UCSD-AML1 (cell line): ENCODE measurements around the gene EVI2A.
"Not testable (repeated sequence)": the region's sequence is repeated elsewhere in the genome, so short reads cannot be mapped to it uniquely, and the experiment has no call there.

ENCODE experiments used
- DNase-seq: peaks from one replicate; lab custom pipeline; 2025; ENCODE audit not compliant: unreplicated experiment; lab: John Stamatoyannopoulos, UW

EVI2A gene

DNA sequence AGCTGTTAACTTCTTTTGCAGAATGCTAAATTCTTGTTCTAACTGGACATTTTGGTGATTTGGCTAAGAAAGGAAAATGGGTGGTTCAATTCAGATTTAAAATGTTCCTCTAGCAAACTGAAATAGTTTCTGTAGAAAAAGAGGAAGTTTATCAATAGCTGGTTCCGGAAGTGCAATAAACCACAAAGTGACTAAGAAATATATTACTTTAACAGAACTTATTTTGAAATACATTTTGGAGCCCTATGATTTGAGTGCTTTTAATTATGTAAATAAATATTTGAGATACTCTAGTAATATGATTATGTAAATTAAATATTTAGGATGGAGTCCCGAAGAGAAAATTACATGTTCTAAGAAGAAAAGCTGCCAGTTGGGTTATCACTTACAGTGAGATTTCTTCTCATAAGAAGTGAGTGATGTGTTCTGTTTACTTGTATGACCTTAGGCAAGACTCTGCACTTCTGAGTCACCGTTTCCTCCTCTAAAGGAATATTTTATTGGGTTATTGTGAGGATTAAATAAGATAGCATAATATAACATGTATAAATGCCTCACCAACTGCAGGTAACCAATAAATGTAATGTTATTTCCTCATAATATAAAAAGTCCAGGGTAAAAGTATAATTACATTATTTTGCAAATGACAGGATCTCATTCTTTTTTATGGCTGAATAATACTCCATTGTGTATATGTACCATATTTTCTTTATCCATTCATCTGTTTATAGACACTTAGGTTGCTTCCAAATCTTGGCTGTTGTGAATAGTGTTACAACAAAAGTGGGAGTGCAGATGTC is 7.2 kb downstream of the EVI2A start, which contains the start of gene EVI2B:
Gene EVI2B (minus strand): TSS at position 73 of the 800 bp plus-strand sequence. CDS start 8,445 bp downstream, outside the sequence.
- no peak for DNase-seq

DNA sequence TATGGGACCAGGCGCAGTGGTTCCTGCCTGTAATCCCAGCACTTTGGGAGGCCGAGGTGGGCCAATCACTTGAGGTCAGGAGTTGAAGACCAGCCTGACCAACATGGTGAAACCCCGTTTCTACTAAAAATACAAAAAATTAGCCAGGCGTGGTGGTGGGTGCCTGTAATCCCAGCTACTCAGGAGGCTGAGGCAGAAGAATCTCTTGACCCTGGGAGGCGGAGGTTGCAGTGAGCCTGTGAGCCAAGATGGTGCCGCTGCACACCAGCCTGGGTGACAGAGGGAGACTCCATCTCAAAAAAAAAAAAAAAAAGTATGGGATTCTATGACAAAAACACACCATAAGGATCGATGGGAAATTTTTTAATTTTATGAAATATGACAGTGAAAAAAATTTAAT is 9.2 kb downstream of the EVI2A start:
- DNase-seq = not testable (repeated sequence)

DNA sequence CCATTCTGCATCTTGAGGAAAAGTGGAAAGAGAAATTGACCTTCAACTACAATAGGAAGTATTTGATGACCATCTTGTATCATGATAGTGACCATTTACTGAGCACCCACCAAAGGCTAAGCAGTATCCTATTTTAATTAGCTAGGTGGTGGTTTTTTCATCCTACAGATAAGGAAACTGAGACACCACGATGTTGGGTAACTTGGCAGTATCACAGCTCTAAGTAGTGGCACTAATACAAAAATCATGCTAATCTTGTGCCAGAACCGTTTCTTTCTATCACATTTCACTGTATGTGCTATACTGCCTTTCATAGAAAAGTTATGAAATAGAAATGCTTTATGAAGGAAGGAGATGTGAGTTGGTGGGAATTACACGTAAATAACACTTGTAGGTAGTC is 9.9 kb downstream of the EVI2A start:
- DNase-seq = no peak

- no peak for DNase-seq
Measured at GRCh38 chr17:31310886-31311285, 10.5 kb downstream of the EVI2A start.

GRCh38 chr17:31310260-31310659 is 11.2 kb downstream of the EVI2A start:
- no peak for DNase-seq

DNA sequence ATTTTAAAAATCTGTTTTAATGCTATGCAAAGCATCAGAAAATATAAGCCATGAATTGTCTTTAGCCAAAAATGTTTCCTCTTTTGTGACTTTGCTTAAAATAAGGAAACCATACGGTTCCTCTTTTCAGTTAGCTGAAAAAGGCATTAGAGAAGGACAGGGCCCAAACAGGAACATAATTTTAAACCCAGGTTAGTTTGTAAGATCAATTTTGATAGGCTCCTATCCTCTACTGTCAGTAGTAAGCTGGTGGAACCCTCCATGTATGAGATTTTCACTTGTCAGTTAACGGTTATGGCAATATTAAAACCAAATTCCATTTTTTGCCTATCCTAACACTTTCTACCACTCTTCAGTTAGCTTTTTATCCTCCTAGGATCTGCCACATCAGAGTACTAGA is 11.9 kb downstream of the EVI2A start:
- no peak for DNase-seq

- DNase-seq = no peak
Measured at GRCh38 chr17:31308372-31309334, 12.8 kb downstream of the EVI2A start.

DNA sequence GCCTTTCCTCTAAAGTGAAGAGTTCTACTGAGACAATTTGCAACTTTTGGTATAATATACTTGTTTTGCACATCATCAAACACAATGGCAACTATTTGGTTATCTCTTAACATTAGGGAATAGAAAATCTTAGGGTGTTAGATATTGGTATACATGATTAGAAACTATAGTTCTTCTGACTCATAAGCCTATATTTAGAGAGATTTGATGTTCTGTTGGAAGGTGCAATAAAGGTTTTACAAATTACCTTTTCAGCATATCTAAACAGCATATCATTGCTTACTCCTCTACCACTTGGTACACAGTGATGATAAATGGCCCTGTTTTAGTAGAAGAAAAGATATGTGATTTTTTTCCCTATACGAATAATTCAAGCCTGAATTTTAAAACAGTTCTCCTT is 13.8 kb downstream of the EVI2A start:
- DNase-seq = no peak

- DNase-seq = no peak
Measured at GRCh38 chr17:31299624-31300023, 21.8 kb downstream of the EVI2A start.

- DNase-seq = no peak
Measured at GRCh38 chr17:31297090-31297489, 24.3 kb downstream of the EVI2A start, which contains the start of gene OMG. Gene OMG (minus strand): TSS chr17:31297239. CDS start chr17:31296331, 908 bp downstream.

- no peak for DNase-seq
Measured at GRCh38 chr17:31296142-31296541, 25.3 kb downstream of the EVI2A start.

DNA sequence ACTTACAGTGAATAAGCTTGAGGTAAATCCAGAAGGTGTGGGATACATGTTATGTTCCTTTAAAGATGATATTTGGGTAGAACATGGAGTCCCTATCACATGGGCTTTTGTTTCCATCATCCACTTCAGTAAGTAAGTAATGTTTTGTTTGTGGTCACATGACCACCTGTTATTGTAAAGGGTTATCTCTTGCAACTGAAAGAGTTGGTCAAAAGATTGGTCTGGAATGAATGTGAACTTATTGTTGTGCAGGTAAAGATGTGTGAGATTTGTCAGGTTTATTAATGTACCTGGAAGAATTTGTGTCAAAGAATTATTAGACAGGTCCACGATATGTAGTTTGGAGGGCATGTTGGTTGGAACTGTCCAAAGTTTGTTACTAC is 25.9 kb downstream of the EVI2A start:
- no peak for DNase-seq

DNA sequence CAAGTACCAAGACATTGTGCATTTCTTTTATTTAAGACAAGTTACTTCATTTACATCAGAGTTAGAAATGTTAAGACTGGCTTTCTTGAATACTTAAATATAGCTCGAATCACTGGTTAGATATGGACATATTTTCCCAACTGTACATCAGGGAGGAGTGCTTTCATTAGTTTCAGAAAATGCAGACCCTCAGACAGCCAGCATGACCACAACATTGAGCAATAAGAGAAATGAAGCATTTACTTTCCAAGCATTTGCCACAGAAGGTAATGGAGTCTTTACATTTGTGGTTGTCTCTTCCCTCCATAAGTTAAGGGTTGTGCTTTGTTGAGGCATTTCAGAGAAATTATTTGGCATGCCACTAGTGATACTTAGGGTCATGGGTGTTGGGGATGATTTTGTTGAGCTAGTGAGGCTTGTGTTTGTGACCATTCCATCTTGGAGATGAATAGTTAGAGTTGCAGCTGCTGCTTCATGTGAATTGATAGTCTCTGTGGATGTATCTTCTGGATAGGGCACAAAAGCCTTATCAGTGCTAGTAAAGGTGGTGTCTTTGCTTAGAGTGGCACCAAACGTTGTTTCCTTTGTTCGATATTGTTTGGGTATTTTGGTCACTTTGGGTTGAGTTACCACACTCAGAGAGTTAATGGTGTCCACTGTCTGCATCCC is 26.5 kb downstream of the EVI2A start:
- no peak for DNase-seq

DNA sequence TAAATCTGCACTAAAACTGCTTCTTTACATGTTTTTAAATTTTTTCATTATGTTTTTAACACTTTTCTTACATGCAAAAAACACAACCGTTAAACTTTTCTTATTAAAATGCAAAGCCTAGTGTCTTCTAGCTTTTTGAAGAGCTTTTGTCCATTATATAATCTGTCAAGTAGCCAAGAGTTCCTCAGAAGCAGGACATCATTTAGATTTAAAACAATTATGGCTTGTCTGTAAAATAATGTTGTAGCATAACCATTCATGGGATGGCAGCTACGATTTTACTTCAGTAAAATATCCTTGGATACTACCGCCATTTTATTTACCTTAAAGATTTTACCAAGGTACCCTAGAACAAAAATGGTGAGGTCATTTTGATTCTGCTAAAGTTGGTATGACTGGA is 27.2 kb downstream of the EVI2A start:
- DNase-seq = no peak

DNA sequence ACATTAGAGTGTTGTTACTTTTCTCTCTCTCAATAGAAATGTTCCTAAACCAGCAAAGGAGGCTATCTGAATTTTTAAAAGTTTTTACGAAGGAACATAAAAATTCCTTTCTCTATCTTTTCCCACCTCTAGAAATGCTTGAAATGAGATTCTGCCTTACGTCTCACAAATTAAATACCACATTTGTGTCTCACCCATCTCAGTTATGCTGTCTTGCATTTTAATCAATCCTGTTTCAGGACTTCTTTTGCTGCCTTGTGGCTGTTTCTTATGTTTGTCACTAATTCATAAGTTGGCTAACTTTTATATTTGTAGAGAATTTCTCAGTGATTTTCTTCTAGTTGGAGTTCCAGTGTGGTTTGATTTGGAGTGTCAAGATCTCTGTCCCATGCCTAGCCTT is 27.8 kb downstream of the EVI2A start:
- no peak for DNase-seq

DNA sequence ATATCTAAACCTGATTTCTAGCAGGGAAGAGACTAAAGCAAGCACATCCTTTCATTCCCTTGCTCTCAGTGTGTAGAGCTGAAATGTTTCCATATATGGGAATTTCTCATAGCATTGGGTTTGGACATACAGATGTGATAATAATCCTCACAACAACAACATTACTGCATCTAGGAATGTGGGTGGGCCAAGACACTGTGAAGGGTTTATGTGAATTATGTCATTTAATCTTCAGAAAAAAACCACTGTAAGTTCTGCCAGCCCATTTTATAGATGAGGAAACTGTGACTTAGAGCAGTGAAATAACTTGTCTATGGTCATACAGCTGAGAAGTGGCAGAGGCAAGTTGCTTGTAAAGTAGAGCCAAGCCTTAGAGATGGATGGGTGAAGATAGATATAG is 29.6 kb downstream of the EVI2A start:
- DNase-seq = no peak

DNA sequence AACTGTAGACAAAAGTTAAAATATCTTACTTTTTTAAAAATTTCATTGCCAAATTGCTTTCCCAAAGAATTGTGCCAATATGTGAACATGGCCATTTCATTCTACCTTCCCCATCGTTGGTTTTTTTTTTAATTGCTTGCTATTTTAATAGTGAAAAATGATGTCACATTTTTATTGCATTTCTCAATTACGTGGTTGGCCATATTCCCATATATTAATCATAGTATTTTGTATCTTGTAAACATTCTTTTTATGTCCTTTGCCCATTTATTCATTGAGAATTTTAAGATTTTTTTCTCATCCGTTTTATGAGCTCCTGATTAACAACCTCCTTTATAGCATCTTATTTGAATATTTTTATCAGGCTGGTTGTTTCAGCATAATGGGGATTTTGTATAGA is 31.6 kb downstream of the EVI2A start:
- DNase-seq = no peak

DNA sequence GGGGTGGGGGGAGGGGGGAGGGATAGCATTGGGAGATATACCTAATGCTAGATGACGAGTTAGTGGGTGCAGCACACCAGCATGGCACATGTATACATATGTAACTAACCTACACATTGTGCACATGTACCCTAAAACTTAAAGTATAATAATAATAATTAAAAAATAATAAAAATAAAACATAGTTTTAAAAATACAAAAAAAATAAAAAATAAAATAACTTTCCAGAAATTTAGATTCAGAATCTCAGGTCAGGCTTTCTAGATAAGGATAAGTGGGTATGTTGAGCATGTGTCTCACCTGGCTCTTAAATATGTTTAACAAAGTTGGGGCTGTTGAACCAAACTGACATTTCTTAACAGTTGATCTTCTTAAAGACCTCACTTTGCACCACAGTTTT is 33.5 kb downstream of the EVI2A start:
- DNase-seq = not testable (repeated sequence)

DNA sequence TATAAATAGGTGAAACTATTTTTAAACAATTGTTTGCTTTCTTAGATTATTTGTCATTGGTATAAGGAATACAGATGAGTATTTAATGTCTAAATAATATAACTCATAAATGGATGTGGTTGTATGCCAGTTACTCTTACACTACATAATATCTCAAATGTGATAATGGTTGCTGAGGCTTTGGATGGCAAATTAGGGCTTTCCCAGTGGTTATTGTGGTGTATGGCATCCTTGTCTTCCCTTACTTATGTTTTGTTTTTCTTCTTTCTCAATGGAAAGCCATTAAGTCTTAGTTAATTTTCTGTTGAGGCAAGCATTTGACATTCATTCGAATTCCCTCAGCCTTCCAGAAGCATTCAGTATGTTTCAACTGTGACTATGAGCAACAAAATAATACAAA is 34.8 kb downstream of the EVI2A start:
- DNase-seq = no peak

DNA sequence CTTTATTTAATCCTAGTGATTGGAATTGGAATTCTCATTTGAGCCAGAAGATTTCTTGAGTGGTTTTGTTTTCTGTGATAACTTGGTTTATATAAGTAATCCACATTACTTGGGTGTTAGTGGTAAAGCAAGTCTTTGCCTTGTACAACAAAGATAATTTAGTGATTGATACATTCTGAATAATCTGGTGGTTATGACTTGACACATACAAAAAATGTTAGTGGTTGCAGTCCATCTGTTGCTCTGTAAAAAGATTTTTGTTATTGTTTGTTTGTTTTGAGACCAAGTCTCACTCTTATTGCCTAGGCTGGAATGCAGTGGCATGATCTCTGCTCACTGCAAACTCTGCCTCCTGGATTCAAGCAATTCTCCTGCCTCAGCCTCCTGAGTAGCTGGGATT is 37.6 kb downstream of the EVI2A start:
- no peak for DNase-seq

GRCh38 chr17:31281061-31281460 is 40.4 kb downstream of the EVI2A start:
- no peak for DNase-seq
